ENCODE results near the gene C19orf67.
A peak's percentile ranks its signal among the peaks of the same experiment; 100 is the strongest.
"Not testable (repeated sequence)": the region's sequence is repeated elsewhere in the genome, so short reads cannot be mapped to it uniquely, and the experiment has no call there.

C19orf67 gene

GRCh38 chr19:14056069-14056666 is 29.4 kb downstream of the C19orf67 start:
- no peak for DNase-seq (ENCODE audit: low read depth)

GRCh38 chr19:14055396-14055795 is 30.2 kb downstream of the C19orf67 start:
- DNase-seq (ENCODE audit: low read depth), result no peak

- no peak for DNase-seq (ENCODE audit: low read depth)
These were observed 30.9 kb downstream of the C19orf67 start for GRCh38 chr19:14054721-14055120.

- no peak for DNase-seq (ENCODE audit: low read depth)
These were observed 31.5 kb downstream of the C19orf67 start for GRCh38 chr19:14054099-14054498.

GRCh38 chr19:14053500-14053899 is 32.1 kb downstream of the C19orf67 start:
- DNase-seq (ENCODE audit: low read depth), result no peak

- no peak for DNase-seq (ENCODE audit: low read depth)
These were observed 32.6 kb downstream of the C19orf67 start for GRCh38 chr19:14053032-14053431.

GRCh38 chr19:14052470-14052869 is 33.1 kb downstream of the C19orf67 start:
- no peak for DNase-seq (ENCODE audit: low read depth)

- no peak for DNase-seq (ENCODE audit: low read depth)
These were observed 33.6 kb downstream of the C19orf67 start for GRCh38 chr19:14051980-14052379.

- DNase-seq (ENCODE audit: low read depth), result not testable (repeated sequence)
These were observed 34.6 kb downstream of the C19orf67 start for GRCh38 chr19:14050961-14051360.

GRCh38 chr19:14050512-14050911 is 35.1 kb downstream of the C19orf67 start:
- no peak for DNase-seq (ENCODE audit: low read depth)

- DNase-seq (ENCODE audit: low read depth), result no peak
These were observed 37.0 kb downstream of the C19orf67 start for GRCh38 chr19:14048443-14049153.

- DNase-seq (ENCODE audit: low read depth), result not testable (repeated sequence)
These were observed 37.7 kb downstream of the C19orf67 start for GRCh38 chr19:14047866-14048265.

- peak; percentile 78 for DNase-seq (ENCODE audit: low read depth)
These were observed 42.6 kb downstream of the C19orf67 start for GRCh38 chr19:14042659-14043608.

- no peak for DNase-seq (ENCODE audit: low read depth)
These were observed 46.4 kb downstream of the C19orf67 start for GRCh38 chr19:14039181-14039580.

- DNase-seq (ENCODE audit: low read depth), result no peak
These were observed 49.9 kb downstream of the C19orf67 start for GRCh38 chr19:14035706-14036105.

GRCh38 chr19:14035159-14035558 is 50.4 kb downstream of the C19orf67 start:
- DNase-seq (ENCODE audit: low read depth), result not testable (repeated sequence)

- no peak for DNase-seq (ENCODE audit: low read depth)
These were observed 51.6 kb downstream of the C19orf67 start for GRCh38 chr19:14033946-14034345.

GRCh38 chr19:14031719-14032480 is 53.7 kb downstream of the C19orf67 start, which contains the start of gene IL27RA:
IL27RA (plus strand) TSS chr19:14031762; CDS start chr19:14031873, 111 bp downstream.
- no peak for DNase-seq (ENCODE audit: low read depth)

Data from GM04504 (cell line).